PC-3 (cell line): ENCODE measurements around the gene RASAL2.
"Not testable (repeated sequence)": the region's sequence is repeated elsewhere in the genome, so short reads cannot be mapped to it uniquely, and the experiment has no call there.

Experiments used
- EZH2 ChIP-seq: fragments of 300-600 bp; sonication (generic); IDR thresholded peaks from one replicate; pipeline ENCODE4 v1.6.1; 2017; ENCODE audit warnings: antibody characterized with exemption, mild to moderate bottlenecking, low read length; ENCODE audit not compliant: unreplicated experiment
- TF ChIP-seq, protein P1 (sequence below): fragments of 300-600 bp; sonication (generic); conservative IDR thresholded peaks from 2 replicates; pipeline ENCODE4 v1.5.1; 2017; ENCODE audit warnings: antibody characterized with exemption, low read depth, mild to moderate bottlenecking, low read length

DNA sequence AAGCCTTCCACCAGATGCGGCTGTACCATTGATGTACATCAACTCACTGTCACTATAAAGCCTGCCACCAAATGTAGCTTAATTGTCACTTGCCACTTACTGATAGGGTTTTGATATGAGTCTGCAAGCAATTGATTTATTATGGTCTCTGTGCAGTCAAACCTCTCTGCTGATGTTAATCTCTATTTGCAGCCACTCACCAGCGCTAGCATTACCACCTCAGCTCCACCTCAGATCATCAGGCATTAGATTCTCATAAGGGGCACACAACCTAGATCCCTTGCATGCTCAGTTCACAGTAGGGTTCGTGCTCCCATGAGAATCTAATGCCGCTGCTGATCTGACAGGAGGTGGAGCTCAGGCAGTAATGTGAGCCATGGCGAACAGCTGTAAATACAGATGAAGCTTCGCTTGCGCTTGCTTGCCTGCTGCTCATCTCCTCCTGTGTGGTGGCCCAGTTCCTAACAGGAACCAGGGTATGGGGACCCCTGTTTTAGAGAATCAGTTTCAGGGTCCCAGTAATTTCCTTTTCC, 26.7 kb downstream of the RASAL2 start:
- TF ChIP-seq, protein P1, sequence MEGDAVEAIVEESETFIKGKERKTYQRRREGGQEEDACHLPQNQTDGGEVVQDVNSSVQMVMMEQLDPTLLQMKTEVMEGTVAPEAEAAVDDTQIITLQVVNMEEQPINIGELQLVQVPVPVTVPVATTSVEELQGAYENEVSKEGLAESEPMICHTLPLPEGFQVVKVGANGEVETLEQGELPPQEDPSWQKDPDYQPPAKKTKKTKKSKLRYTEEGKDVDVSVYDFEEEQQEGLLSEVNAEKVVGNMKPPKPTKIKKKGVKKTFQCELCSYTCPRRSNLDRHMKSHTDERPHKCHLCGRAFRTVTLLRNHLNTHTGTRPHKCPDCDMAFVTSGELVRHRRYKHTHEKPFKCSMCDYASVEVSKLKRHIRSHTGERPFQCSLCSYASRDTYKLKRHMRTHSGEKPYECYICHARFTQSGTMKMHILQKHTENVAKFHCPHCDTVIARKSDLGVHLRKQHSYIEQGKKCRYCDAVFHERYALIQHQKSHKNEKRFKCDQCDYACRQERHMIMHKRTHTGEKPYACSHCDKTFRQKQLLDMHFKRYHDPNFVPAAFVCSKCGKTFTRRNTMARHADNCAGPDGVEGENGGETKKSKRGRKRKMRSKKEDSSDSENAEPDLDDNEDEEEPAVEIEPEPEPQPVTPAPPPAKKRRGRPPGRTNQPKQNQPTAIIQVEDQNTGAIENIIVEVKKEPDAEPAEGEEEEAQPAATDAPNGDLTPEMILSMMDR: not testable (repeated sequence)
- not testable (repeated sequence) for TF ChIP-seq EZH2
